AG04450 (cell line): ENCODE results near the gene CDK6. TPM values are rescaled to one million over a fixed set of nuclear protein-coding genes. Genes with fewer than 3 reads are reported as not detected.

ENCODE experiments used
- CTCF ChIA-PET: fragments of 300-600, 350-600 bp; formaldehyde crosslinking; extraction: SDS; loops from one replicate; lab custom pipeline; 2022; ENCODE audit warnings: antibody characterized with exemption, inconsistent platforms; lab: Charles Lee
- POLR2A ChIA-PET: fragments of 350-600 bp; formaldehyde crosslinking; extraction: SDS; loops from one replicate; lab custom pipeline; 2021; ENCODE audit warnings: antibody characterized with exemption, inconsistent platforms; lab: Yijun Ruan, JAX
- DNase-seq: peaks from one replicate; pipeline ENCODE4 v3.0.0-alpha.2; 2011; ENCODE audit warnings: low read depth, low spot score
- H3K27ac ChIP-seq: one replicate; pipeline ENCODE4 v1.5.1; 2012; ENCODE audit warnings: low read depth, low read length, control low read depth
- H3K27me3 ChIP-seq: one replicate; pipeline ENCODE4 v1.6.0; 2012; ENCODE audit warnings: low read length; ENCODE audit not compliant: control insufficient read depth, insufficient read depth
- H3K4me3 ChIP-seq: 2 replicates; pipeline ENCODE4 v1.5.1; 2011; ENCODE audit warnings: mild to moderate bottlenecking, low read depth, low read length, control low read depth
- H3K9me3 ChIP-seq: 2 replicates; pipeline ENCODE4 v1.5.1; 2012; ENCODE audit warnings: low read length; ENCODE audit not compliant: control insufficient read depth, insufficient read depth
- CTCF ChIP-seq: IDR thresholded peaks from 2 replicates; pipeline ENCODE4 v1.5.1; 2011; ENCODE audit warnings: low read depth, low read length, control low read depth, inconsistent platforms
- polyA plus RNA-seq: library from polyadenylated mRNA; depleted of rRNA; stranded (reverse); fragments of >200 nt; gene quantifications from 2 replicates; pipeline ENCODE4 v1.2.3, GENCODE V29; 2011

CDK6 gene
- polyA plus RNA-seq, 1 experiment = 40.6 TPM

GRCh38 chr7:92765725-92766124, 70.6 kb downstream of the CDK6 start:
- no peaks in the 10 kb centered on the region for H3K9me3 ChIP-seq
- H3K27me3 ChIP-seq = no peaks in the 10 kb centered on the region
- no peak overlapping the region for H3K4me3 ChIP-seq
- POLR2A ChIA-PET = interaction anchor here (0.6 to 1.2 kb wide), 2 partner anchors 25 to 44 kb away, joined by 3 to 5 read pairs; no protein-coding TSS in a partner anchor
- TF ChIP-seq CTCF = no peak
- H3K27ac ChIP-seq = peak overlapping the region; percentile 78
- no peak for DNase-seq
- CTCF ChIA-PET = interaction anchor here (1.4 kb wide), 1 partner anchor 145 kb away, joined by 4 read pairs; no protein-coding TSS in a partner anchor

DNA sequence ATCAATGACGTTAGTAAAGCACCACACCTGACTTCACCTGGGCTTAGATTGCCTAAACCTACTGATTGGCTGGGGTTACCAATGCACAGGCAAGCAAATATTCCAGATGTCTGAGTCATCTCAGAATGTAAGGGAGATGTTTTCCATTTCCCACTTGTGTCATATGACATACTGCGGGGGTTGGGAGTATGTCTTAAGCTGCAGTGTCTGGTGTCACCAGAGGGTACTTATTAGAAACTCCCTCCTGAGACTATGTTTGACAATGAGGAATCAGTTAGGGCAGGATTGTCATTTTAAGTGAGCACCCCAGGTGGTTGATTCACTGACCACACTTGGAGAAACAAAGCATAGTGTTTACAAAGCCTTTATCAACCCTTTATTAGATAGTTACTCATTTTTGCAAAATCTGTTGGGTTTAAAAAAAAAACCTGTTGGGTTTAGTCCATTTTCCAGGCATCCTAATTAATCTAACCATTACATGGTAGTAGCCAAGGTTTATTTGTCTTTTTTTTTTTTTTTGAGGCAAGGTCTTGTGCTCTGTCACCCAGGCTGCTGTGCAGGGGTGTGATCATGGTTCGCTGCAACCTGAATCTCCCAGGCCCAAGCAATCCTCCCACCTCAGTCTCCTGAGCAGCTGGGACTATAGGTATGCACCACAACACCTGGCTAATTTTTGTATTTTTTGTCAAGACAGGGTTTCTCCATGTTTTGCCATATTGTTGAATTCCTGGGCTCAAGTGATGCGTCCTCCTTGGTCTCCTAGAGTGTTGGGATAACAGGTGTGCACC, 72.5 kb downstream of the CDK6 start:
- DNase-seq = no peak
- no peaks in the 10 kb centered on the region for H3K27me3 ChIP-seq
- no peaks in the 10 kb centered on the region for H3K9me3 ChIP-seq
- H3K27ac ChIP-seq = no peak overlapping the region
- ChIA-PET CTCF (no interaction called here), POLR2A (no interaction called here)
- no peak for TF ChIP-seq CTCF
- no peak overlapping the region for H3K4me3 ChIP-seq

DNA sequence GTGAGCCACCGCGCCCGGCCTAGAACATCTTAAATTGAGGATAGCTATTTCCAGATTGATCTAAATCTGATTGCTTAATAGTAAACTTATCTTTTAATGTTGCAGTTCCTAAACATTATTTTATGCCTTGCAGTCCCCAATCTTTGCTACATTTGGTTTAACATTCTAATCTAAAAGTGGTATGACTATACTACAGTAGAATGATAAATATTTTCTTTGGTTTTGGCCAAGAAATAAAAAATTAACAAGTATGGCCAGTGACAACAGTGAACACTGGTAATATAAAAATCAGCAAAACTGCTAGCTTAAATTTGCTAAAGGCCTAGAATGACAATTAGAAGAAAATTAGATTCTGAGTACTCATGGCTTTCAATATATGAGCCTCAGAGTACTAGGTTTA, 73.5 kb downstream of the CDK6 start:
- CTCF ChIA-PET = no interaction called here
- POLR2A ChIA-PET = interaction anchor here (0.5 kb wide), 1 partner anchor 65 kb away, joined by 3 read pairs; no protein-coding TSS in a partner anchor
- no peak overlapping the region for H3K27ac ChIP-seq
- no peaks in the 10 kb centered on the region for H3K27me3 ChIP-seq
- H3K9me3 ChIP-seq = no peaks in the 10 kb centered on the region
- TF ChIP-seq CTCF = no peak
- DNase-seq = no peak
- no peak overlapping the region for H3K4me3 ChIP-seq

DNA sequence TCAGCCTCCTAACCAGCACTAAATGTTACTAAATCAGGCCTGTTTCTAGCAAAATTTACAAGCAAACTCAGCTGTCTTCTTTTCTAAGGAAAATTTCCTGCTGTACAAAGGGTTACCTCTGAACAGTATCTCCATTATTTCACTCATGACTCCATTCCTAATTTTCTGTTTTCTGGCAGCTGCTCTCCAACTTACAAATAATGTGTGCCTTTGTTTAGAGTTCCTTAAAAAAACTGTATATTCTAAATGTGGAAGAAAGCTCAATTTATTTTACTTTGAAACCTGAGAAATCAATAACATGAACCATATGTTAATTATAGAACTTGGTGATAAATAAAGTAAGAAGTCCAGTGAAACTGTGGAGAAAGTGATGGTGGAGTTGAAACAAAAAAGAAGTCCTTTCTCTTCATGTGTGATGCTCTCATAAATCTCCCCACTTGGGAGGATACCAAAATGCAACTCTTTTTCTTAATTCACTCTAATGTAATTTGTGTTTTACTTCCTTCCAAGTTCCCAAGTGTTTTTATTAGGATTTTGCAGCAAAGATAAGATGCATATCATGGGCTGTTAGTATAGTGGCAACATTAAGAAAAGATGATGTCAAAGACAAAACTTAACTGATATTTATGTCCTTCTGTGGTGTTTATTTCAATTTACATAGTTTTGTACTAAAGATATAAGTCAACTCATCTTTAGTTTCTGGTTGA, 74.8 kb downstream of the CDK6 start:
- H3K27me3 ChIP-seq = no peaks in the 10 kb centered on the region
- ChIA-PET POLR2A (interaction anchor here (0.6 to 0.8 kb wide), 3 partner anchors 10 to 24 kb away, joined by 3 to 4 read pairs (median 3); no protein-coding TSS in a partner anchor), CTCF (interaction anchor here (1.0 kb wide), 1 partner anchor 10 kb away, joined by 3 read pairs; no protein-coding TSS in a partner anchor)
- H3K9me3 ChIP-seq = no peaks in the 10 kb centered on the region
- no peak for DNase-seq
- H3K27ac ChIP-seq = no peak overlapping the region
- TF ChIP-seq CTCF = no peak
- no peak overlapping the region for H3K4me3 ChIP-seq
